Stimulated activated CD4-positive, alpha-beta T cell treated with anti-CD3 and anti-CD28 coated beads, Interleukin-4, amount 100 ng/mL, for 1 hour (primary cell): ENCODE results near the gene SEC24D.
"Not testable (repeated sequence)": the region's sequence is repeated elsewhere in the genome, so short reads cannot be mapped to it uniquely, and the experiment has no call there.

Experiments
- DNase-seq: peaks from one replicate; pipeline ENCODE4 v3.0.0-alpha.2; 2020

SEC24D gene

DNA sequence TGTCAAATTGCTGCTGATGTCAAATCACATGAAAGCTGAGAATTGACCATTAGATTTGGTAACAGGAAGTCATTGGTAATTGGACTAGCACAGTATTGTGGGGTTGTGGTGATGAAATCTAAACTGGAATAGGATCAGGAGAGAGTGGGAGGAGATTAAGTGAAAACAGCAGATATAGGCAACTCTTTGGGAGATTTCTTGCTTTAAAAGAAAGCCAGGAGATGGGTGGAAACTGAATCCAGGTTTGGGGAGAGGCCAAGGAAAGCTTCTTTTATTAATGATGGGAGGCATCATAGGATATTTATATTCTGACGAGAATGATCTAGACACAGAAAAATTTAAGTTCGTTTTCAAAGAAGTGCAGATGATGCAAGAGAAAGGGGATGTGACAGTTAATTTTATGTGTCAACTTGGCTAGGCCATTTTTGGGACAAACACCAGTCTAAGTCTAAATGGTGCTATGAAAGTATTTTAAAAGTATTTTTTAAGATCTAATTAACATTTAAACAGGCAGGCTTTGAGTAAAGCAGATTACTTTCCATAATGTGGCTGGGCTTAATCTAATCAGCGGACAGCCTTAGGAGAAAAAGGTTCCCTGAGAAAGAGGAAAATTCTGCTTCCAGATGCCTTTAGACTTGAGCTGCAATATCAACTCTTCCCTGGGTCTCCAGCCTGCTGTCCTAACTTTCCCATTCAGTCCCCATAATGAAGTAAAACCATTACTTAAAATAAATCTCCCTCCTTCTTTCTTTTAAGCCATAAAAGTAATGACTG, 24.7 kb downstream of the SEC24D start:
- DNase-seq: no peak

DNA sequence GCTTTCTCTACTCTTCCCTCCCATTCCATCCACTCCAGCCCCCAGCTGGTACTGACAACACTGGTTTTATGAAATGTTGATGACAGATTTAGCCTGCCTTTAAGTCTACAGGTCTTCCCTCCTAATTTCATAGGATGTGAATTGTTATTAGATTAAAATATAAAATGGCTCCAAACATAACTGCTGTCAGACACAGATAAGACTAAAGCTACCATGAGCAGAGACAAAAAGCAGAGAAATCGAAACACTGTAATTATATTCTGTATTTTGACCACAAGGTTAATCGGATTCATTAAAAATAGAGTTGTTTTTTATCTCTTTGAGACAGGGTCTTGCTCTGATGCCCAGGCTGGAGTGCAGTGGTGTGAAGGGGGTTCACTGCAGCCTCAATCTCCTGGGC, 28.3 kb downstream of the SEC24D start:
- no peak for DNase-seq

DNA sequence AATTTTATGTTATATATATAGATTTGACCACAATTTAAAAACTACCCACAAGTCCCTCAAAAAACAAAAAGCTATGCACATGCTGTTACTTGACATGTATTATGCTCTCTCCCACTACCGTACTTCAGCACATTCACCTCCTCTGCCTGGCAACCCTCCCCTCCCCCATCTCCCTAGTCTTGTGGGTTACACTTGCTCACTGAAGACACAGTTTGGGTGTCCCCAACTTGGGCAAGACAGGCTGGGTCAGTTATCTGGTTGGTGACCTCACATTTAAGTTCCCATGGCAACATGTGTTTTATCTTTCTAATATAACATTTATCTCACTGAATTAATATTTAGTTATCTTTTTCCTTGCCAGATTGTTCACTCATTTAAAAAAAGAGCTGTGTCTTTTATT, 32.7 kb downstream of the SEC24D start:
- DNase-seq: no peak

- no peak for DNase-seq
Observed at GRCh38 chr4:118801895-118802575, 33.9 kb downstream of the SEC24D start.

DNA sequence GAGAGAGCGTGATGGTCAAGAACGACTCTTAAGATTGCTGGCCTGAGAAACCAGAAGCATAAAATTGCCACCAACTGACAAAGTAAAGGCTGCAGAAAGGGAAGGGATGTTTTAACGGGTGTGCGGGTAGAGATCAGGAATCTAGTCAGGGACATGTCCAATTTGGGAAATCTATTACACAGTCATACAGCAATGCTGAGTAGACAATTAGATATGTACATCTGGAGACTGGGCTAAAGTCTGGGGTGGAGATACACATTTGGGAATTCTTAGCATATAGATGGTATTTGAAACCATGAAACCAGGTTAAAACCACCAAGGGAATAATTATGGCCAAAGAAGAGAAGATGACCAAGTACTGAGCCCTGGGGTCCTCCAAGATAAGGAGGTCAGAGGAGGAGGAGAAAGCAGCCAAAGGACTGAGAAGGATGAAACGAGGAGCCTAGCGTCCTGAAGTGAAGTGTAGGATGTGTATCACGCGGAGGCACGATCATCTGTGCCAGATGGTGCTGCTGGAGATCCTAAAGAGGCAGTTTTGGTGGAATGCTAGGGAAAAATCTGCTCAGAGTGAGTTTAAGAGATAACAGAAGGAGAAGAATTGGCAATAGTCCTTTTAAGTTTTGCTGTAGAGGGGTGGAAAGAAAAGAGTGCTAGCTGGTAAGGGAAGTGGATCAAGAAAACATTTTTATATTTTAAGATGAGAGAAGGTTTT, 36.5 kb downstream of the SEC24D start:
- no peak for DNase-seq

DNA sequence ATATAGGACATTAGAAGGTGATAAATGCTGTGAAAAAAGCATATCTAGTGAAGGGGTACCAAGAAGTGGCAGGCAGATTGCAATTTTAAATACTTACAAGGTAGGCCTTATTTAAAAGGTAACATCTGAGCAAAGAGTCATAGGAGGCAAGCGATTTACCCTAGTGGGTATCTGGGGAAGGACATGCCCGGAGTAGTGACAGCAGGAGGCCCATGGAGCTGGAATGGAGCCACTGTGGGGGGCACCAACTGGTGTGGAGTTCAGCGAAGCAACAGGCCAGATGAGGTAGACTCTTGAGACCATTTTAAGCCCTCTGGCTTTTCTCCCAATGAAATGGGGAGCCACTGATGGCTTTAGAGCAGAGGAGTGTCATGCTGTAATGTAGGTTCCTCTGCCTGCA, 37.3 kb downstream of the SEC24D start:
- no peak for DNase-seq

- DNase-seq: no peak
Observed at GRCh38 chr4:118797558-118798142, 38.3 kb downstream of the SEC24D start.

DNA sequence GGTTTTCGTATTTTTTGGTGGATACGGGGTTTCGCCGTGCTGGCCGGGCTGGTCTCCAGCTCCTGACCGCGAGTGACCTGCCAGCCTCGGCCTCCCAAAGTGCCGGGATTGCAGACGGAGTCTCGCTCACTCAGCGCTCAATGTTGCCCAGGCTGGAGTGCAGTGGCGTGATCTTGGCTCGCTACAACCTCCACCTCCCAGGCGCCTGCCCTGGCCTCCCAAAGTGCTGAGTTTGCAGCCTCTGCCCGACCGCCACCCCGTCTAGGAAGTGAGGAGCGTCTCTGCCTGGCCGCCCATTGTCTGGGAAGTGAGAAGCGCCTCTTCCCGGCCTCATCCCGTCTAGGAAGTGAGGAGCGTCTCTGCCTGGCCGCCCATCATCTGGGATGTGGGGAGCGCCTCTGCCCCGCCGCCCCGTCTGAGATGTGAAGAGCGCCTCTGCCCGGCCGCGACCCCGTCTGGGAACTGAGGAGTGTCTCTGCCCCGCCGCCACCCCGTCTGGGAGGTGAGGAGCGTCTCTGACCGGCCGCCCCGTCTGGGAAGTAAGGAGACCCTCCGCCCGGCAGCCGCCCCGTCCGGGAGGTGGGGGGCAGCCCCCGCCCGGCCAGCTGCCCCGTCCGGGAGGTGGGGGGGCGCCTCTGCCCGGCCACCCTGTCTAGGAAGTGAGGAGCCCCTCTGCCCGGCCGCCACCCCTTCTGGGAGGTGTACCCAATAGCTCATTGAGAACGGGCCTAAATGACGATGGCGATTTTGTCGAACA, 44.1 kb downstream of the SEC24D start:
- DNase-seq: not testable (repeated sequence)

DNA sequence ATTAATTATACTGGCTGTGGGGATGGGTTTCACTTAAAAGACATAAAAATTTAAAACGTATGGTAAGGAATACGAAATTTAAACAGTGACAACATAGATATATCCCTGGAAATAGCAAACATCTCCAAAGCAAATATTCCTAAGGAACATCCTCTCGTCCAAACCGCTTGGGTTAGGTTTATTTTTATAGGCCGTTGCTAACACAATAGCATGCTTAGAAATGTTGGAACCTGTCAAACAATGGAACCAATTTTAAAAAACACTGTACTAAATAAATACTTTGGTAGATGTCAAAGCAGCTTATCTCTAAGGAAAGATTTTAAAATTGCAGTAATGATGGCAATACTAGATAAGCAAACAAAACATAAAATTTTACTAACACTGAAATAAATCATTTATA, 45.4 kb downstream of the SEC24D start:
- no peak for DNase-seq

- no peak for DNase-seq
Observed at GRCh38 chr4:118788911-118789310, 47.0 kb downstream of the SEC24D start.

- DNase-seq: no peak
Observed at GRCh38 chr4:118787844-118788380, 48.0 kb downstream of the SEC24D start.

DNA sequence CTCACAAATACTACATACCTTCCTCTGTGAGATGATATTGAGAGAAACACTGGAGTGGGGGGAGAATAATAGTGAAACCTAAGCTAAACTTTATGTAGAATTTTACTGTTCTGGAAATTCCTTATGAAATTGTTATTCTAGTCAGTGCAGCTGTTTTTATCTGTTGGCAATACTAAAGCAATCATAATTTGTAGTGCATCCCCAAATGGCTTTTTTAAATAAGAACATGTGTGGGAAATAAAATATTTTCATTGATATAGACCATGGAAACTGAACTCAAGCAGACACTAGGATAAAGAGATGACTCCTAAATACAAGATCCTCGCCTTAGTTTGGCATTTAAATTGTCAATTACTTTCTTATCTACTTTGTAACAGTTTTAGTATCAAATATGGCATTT, 51.1 kb downstream of the SEC24D start:
- DNase-seq: no peak

DNA sequence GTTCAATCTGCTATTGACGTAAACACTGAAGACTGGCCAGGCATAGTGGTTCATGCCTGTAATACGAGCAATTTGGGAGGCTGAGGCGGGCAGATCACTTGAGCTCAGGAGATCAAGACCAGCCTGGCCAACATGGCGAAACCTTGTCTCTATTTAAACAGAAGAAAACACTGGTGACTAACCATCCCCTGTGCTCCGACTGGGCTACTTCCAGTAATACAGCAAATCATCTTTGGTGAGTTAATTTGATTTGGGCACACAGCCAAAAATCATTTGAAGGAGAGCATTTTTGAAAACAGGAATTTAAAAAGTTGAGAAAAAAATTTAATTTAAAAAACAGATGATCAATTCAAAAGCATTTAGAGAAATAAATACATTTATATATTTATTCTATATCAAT, 52.0 kb downstream of the SEC24D start:
- DNase-seq: no peak

DNA sequence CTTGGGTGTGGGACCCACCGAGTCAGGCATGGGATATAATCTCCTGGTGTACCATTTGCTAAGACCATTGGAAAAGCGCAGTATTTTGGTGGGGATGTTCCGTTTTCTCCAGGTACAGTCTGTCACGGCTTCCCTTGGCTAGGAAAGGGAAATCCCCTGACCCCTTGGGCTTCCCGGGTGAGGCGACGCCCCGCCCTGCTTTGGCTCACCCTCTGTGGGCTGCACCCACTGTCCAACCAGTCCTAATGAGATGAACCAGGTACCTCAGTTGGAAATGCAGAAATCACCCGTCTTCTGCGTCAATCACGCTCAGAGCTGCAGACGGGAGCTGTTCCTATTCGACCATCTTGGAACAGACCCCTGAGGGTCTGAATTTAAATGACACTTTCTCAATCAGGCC, 53.0 kb downstream of the SEC24D start:
- DNase-seq: not testable (repeated sequence)

- DNase-seq: not testable (repeated sequence)
Observed at GRCh38 chr4:118777649-118778048, 58.3 kb downstream of the SEC24D start.

DNA sequence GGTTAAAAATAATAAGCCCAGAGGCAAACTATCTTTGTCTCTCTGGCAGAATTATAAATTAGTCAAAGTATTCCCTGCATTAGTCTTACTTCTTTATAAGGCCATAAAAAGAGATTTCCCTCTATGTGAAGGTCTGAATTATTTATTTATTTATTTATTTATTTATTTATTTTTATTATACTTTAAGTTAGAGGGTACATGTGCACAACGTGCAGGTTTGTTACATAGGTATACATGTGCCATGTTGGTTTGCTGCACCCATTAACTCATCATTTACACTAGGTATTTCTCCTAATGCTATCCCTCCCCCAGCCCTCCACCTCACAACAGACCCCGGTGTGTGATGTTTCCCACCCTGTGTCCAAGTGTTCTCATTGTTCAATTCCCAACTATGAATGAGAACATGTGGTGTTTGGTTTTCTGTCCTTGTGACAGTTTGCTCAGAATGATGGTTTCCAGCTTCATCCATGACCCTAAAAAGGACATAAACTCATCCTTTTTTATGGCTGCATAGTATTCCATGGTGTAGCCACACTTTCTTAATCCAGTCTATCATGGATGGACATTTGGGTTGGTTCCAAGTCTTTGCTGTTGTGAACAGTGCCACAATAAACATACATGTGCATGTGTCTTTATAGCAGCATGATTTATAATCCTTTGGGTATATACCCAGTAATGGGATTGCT, 58.8 kb downstream of the SEC24D start:
- DNase-seq: not testable (repeated sequence)

- no peak for DNase-seq
Observed at GRCh38 chr4:118776157-118776954, 59.6 kb downstream of the SEC24D start.

DNA sequence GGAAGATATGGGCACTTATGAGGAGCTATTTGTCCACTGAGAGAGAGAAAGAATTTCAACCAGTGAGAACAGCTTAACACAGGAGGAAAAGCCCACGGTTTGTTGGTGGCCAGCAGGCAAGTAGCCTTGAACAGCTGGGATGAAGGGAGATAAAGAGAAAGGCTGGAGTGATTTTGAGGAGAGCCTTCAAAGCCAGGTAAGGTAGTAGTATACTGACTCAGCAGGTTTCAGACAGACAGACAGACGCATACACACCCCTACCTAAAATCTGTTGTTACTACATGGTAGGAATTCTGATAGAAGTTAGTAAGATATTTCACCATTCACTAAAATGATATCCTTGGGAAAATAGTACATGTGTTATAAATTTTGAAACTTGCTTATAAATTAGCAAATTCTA, 60.5 kb downstream of the SEC24D start:
- no peak for DNase-seq

DNA sequence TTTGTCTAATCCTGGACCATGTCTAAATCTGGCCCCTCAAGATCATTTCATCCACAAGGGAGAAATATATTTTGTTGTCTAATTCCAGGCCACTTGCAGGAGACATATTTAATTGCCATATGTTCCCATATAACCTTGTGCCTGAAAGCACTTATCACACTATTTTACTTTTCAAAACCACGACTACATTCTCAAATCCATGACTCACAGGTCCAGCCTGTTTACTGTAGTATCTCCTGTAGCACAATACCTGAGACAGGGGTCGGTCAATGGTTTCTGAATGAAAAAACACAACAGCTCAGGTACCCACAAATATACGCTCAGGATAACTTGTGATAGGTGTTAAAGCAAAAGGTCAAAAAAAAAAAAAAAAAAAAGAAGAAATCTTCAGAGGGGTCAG, 60.9 kb downstream of the SEC24D start:
- no peak for DNase-seq

DNA sequence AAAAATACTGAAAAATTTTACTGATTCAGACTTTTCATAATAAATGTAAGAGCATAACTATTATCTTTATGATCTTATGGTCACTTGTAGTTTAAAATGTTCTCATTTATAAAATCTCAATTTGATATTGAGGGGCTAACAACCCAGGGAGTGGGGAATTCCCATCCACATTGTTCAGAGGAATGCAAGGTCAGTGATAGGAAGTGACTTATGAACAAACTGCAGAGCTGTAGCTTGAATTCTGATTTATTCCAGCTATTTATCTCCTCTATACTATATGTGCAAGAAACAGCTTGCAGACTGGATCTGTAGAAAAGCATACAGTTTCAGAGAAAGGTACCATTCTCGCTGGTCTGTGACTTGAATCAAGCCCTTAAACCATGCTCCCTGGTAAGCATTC, 61.6 kb downstream of the SEC24D start:
- no peak for DNase-seq

DNA sequence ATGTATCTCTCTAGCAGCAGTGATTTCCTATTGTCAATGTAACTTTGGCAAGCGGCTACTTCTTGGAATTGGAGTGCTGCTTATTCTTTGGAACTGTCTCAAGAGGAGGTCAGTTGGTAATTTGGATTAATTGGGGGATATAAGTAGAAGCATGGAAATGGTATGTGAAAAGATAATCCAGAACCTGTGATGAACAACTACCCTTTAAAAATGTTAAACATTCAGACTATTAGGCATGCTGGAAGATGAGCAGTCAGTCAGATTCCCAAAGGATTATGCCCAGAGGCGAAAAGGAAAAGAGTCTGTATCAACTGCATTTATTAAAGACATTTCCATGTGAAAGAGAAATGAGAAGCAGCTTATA, 62.5 kb downstream of the SEC24D start:
- no peak for DNase-seq
